Activated T-cell treated with anti-CD3 and anti-CD28 coated beads for 24 hours (primary cell): ENCODE data around the gene KRTAP5-1.

Experiments
- DNase-seq: peaks from one replicate; pipeline ENCODE4 v3.0.0-alpha.2; 2020; ENCODE audit warnings: low read depth

KRTAP5-1 gene

DNA sequence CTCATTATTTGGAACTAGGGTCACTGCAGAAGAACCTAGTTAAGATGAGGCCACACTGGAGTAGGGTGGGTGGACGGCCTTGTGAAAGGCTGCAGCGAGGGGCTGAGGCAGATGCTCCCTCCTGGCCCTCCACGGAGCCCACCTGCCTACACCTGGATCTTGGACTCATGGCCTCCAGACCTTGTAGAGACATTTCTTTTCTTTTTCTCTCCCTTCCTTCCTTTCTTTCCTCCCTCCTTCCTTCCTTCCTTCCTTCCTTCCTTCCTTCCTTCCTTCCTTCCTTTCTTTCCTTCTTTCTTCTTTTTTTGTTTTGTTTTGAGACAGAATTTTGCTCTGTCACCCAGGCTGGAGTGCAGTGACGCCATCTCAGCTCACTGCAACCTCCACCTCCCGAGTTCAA lies 39.7 kb downstream of the KRTAP5-1 start:
- no peak for DNase-seq

DNA sequence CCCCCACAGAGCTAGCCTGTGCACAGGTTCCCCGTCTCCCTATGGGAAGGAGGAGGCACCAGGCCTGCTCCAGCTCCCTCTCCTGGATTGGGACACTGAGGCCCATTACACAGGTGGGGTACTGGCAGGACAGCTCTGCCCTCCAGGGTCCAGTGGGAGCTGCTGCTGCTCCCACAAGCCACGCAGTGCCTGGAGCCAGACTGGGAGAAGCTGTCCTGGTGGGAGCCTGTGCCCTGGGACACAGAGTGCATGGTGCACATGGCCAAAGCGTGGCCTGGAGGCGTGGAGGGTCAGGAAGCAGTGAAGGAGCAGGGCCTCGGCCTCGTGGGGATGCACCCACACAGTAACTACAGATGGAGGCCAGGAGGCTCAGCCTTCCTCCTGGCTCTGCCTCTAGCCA lies 40.5 kb downstream of the KRTAP5-1 start:
- DNase-seq: no peak

DNA sequence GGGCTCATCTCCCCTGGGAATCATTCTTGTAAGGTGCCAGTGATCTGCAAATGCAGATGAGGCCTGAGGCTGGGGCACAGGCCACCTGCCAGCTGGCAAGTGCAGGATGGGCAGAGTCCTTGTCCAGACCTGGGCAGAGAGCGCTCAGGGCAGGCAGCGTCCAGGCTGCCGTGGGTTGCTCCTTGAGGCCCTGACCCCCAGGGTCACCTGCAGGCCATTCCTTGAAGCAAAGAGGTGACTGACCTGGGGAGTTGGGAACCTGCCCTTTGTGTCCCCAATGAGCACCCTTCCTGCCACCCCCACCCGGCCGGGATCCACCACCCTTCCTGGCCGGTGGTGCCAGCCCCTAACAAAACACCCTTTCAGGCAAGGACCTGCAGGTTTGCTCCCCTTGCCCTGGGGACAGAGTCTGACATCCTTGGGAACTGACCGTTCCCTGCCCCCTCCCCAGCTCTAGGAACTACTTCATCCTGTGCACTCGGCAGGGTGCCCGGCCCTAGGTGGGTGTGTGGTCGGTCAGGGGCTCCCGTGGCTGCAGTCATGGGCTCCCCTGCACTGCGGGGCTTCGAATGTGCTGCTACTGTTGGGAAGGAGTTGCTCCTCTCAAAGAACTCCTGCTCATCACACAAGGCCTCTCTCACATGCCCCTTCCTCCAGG lies 41.3 kb downstream of the KRTAP5-1 start:
- DNase-seq: no peak

DNA sequence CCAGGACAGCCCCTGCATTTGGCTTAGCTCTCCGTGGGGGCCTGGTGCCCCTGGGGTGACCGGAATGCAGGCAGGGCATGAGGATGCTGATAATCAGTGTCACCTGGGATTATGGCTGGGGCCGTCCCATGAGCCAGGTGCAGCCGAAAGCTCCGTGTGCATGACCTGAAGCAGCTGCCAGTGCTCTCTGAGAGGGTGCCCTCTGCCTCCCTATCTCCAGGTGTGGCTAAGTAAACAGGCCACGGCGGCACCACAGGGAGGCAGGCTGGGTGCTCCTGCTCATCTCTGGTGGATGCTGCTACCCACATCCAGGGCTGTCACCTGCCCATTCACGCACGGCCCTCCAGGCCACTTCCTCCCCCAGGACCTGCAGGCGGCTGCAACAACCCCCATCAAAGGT lies 42.8 kb downstream of the KRTAP5-1 start:
- no peak for DNase-seq

DNA sequence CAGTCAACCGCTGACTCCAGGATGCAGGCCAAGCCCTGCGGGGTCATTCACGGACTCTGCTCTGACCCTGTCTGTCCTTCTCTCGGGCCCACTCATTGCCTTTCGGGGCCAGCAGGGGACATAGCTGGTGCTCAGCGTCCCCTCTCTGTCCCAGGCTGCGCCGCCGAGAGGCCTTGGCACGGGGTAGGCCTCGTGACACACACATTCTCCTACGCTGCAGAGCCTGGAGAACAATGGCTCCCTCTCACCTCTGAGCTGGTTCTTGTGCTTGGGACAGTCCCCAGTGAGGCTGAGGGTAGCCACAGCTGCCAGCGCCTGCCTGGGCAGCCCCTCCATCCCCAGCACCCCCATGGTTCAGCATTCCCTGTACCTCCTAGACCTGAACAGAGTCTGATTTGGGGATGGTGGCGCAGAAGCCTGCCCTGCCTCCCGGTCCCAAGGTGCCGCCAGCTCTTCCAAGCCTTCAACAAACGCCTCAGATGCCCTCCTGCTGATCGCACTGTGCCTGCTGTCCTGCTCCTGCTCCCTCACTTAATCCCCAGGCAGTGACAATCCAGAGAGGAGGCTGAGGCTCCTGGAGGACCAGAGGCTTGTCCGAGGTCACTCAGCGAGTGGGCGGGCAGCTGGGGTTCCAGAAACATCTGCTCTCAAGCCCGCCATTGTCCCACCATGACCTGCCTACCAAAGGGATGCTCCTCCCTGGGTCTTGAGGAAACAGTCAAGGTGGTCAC lies 43.4 kb downstream of the KRTAP5-1 start:
- DNase-seq: no peak

DNA sequence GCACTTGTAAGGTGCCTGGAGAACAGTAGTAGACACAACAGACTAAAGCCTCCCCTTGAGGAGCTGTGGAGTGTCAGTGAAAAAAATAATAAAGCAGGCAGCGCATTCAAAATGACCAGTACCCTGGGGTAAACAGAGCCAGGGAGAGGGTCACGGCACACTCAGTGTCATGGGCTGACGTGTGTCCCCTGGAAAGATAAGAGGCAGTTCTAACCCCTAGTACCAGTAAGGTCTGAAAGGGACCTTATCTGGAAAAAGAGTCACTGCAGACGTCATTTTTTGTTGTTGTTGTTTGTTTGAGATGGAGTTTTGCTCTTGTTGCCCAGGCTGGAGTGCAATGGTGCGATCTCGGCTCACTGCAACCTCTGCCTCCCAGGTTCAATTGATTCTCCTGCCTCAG lies 45.0 kb downstream of the KRTAP5-1 start:
- DNase-seq: no peak

DNA sequence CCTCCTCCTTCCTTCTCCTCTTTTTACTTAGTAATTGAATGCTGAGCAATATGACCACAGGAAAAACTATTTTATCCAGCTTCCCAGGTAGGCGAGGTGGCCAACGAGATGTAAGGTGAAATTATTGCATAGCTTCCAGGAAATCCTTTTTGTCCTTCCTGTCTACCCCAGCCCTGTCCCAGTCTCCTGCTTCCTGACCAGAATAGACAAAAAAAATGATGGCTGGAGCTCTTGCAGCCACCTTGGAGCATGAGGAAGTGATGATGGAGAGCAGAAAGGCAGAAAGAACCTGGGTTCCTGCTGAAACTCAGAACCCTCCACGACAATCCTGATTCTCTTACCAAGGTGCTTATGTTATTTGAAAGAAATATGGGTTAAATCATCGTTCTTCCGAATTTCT lies 46.9 kb downstream of the KRTAP5-1 start:
- no peak for DNase-seq

DNA sequence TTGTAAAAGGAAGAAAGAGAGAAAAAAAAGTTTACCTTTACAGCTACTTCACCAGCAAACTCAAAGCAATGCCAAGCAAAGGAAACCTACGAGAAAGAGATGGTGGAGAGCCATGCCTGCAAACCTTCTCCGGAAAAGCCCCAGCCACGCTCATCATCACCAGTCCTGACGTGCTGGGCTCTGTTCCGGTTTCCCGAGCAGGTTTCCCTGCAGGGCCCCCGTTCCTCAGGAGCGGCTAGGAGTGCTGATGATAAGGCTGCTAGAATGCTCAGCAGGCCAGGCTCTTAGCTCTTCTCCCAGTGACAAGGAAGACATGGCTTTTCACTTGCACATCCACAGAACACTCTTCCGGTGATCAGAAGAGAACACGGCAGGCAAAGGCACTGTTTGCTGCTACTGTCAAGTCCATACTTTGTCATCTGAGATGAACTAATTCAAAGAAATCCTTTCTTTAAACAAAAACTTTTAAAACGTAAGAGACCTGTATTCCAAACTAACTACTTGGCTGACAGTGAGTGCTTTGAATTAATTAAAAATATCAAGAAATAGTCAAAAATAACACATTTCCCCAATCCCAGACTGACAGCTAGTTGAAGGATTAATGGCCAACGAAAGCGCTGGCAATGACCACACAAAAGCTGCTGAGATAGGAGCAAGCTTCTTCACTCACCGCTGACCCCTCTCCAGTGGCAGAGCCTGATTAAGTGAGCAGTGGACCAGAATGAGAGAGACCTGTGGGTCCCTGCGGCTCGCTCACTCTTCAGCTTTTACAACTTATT lies 48.8 kb downstream of the KRTAP5-1 start:
- DNase-seq: no peak

DNA sequence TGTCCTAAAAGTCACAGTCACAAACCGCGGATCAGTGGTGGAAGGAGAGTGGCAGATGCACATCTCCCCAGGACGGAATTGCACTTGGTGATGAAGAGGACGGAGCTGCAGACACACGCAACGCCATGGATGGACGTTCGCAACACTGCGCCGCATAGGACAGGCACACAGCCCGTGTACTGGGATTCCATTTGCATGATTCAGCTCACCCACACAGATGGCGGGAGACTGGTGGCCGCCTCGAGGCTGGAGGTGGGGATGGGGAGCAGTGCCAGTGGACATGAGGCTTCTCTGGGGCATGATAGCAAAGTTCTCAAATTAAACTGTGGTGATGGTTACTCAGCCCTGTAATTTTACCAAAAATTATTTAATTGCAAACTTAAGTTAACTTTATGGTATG lies 50.4 kb downstream of the KRTAP5-1 start:
- no peak for DNase-seq
